Mucosa of rectum (tissue), 2 donors: Measurements from ENCODE around the gene SLC6A9.

Experiments
- H3K27ac ChIP-seq, 2 donors: one replicate each; pipeline ENCODE4 v1.7.0; 2013; ENCODE audit warnings: inconsistent platforms in 2 of 2, low read depth in 2 of 2, low read length in 2 of 2
- H3K27me3 ChIP-seq, 2 donors: one replicate each; pipeline ENCODE4 v1.7.0; 2013; ENCODE audit warnings: low read length in 2 of 2; ENCODE audit not compliant: control insufficient read depth in 2 of 2, insufficient read depth in 2 of 2
- H3K36me3 ChIP-seq, 2 donors: one replicate each; pipeline ENCODE4 v1.7.0; 2013; ENCODE audit warnings: low read length in 2 of 2; ENCODE audit not compliant: control insufficient read depth in 2 of 2, insufficient read depth in 2 of 2
- H3K4me1 ChIP-seq, 2 donors: one replicate each; pipeline ENCODE4 v1.7.0; 2013; ENCODE audit warnings: low read length in 2 of 2, mild to moderate bottlenecking in 1 of 2; ENCODE audit not compliant: control insufficient read depth in 2 of 2, insufficient read depth in 2 of 2
- H3K4me3 ChIP-seq, 2 donors: one replicate each; pipeline ENCODE4 v1.7.0; 2013; ENCODE audit warnings: low read length in 2 of 2
- H3K9ac ChIP-seq, 2 donors: one replicate each; pipeline ENCODE4 v1.7.0; 2013; ENCODE audit warnings: low read length in 2 of 2, low read depth in 1 of 2, mild to moderate bottlenecking in 1 of 2
- H3K9me3 ChIP-seq, 2 donors: one replicate each; pipeline ENCODE4 v1.7.0; 2013; ENCODE audit warnings: low read length in 2 of 2; ENCODE audit not compliant: control insufficient read depth in 2 of 2
- donor health status: healthy.
- donor health status: Normal muscosa, but diverticular disease.

SLC6A9 gene

GRCh38 chr1:44037154-44037553, 5.9 kb upstream of the SLC6A9 start:
- Histone ChIP-seq H3K27me3 (no peaks in the 10 kb centered on the region), H3K9me3 (no peaks in the 10 kb centered on the region), H3K4me3 (no peak overlapping the region), H3K9ac (no peak overlapping the region), H3K36me3 (no peaks in the 10 kb centered on the region), H3K27ac (no peak overlapping the region), H3K4me1 (peaks cover 16% of the 10 kb centered on the region in 2 donors)

GRCh38 chr1:44036409-44037139, 5.3 kb upstream of the SLC6A9 start:
- Histone ChIP-seq H3K9me3 (no peaks in the 10 kb centered on the region), H3K4me1 (peaks cover 22% of the 10 kb centered on the region in 2 donors), H3K27me3 (no peaks in the 10 kb centered on the region), H3K36me3 (no peaks in the 10 kb centered on the region), H3K4me3 (no peak overlapping the region), H3K9ac (no peak overlapping the region), H3K27ac (peak overlapping the region in 1 of 2 donors; percentile 16)

- Histone ChIP-seq H3K4me3 (no peak overlapping the region), H3K27ac (peak overlapping the region in 1 of 2 donors; percentile 16), H3K27me3 (no peaks in the 10 kb centered on the region), H3K9me3 (no peaks in the 10 kb centered on the region), H3K4me1 (peaks cover 25 to 26% of the 10 kb centered on the region in 2 donors), H3K9ac (no peak overlapping the region), H3K36me3 (no peaks in the 10 kb centered on the region)
These were observed 4.6 kb upstream of the SLC6A9 start for GRCh38 chr1:44035726-44036408.

GRCh38 chr1:44034976-44035716, 3.9 kb upstream of the SLC6A9 start:
- Histone ChIP-seq H3K27me3 (no peaks in the 10 kb centered on the region), H3K4me3 (no peak overlapping the region), H3K27ac (no peak overlapping the region), H3K9ac (no peak overlapping the region), H3K9me3 (no peaks in the 10 kb centered on the region), H3K36me3 (no peaks in the 10 kb centered on the region), H3K4me1 (peaks cover 25 to 26% of the 10 kb centered on the region in 2 donors)

GRCh38 chr1:44034423-44034822, 3.2 kb upstream of the SLC6A9 start:
- no peak overlapping the region for H3K4me3 ChIP-seq
- peaks cover 28 to 30% of the 10 kb centered on the region in 2 donors for H3K4me1 ChIP-seq
- H3K27me3 ChIP-seq, result no peaks in the 10 kb centered on the region
- no peak overlapping the region for H3K27ac ChIP-seq
- no peaks in the 10 kb centered on the region for H3K36me3 ChIP-seq
- H3K9ac ChIP-seq, result no peak overlapping the region
- H3K9me3 ChIP-seq, result no peaks in the 10 kb centered on the region

- Histone ChIP-seq H3K4me1 (peaks cover 35 to 37% of the 10 kb centered on the region in 2 donors), H3K9me3 (no peaks in the 10 kb centered on the region), H3K36me3 (no peaks in the 10 kb centered on the region), H3K9ac (no peak overlapping the region), H3K27ac (no peak overlapping the region), H3K27me3 (no peaks in the 10 kb centered on the region), H3K4me3 (no peak overlapping the region)
These were observed 2.5 kb upstream of the SLC6A9 start for GRCh38 chr1:44033756-44034155.

- Histone ChIP-seq H3K27ac (peak overlapping the region in 1 of 2 donors; percentile 92), H3K9ac (no peak overlapping the region), H3K4me3 (no peak overlapping the region), H3K27me3 (no peaks in the 10 kb centered on the region), H3K36me3 (no peaks in the 10 kb centered on the region), H3K4me1 (peaks cover 37 to 40% of the 10 kb centered on the region in 2 donors), H3K9me3 (no peaks in the 10 kb centered on the region)
These were observed 1.8 kb upstream of the SLC6A9 start for GRCh38 chr1:44033041-44033575.

- H3K27ac ChIP-seq, result peak overlapping the region; percentile 92 to 95
- H3K9me3 ChIP-seq, result no peaks in the 10 kb centered on the region
- no peaks in the 10 kb centered on the region for H3K27me3 ChIP-seq
- H3K4me1 ChIP-seq, result peaks cover 37 to 46% of the 10 kb centered on the region in 2 donors
- peak overlapping the region; percentile 72 to 80 for H3K4me3 ChIP-seq
- peak overlapping the region; percentile 47 to 82 for H3K9ac ChIP-seq
- H3K36me3 ChIP-seq, result no peaks in the 10 kb centered on the region
These were observed 1.0 kb upstream of the SLC6A9 start for GRCh38 chr1:44032170-44032790.

- H3K4me1 ChIP-seq, result peaks cover 36 to 51% of the 10 kb centered on the region in 2 donors
- H3K4me3 ChIP-seq, result peak overlapping the region; percentile 72 to 80
- H3K9me3 ChIP-seq, result no peaks in the 10 kb centered on the region
- H3K27me3 ChIP-seq, result no peaks in the 10 kb centered on the region
- no peaks in the 10 kb centered on the region for H3K36me3 ChIP-seq
- H3K27ac ChIP-seq, result peak overlapping the region; percentile 92 to 95
- peak overlapping the region; percentile 72 to 82 for H3K9ac ChIP-seq
These were observed 534 bp downstream of the SLC6A9 start for GRCh38 chr1:44030605-44031251.
